CD8-positive, alpha-beta memory T cell (primary cell): ENCODE results near the gene PPT2. TPM values are rescaled to one million over a fixed set of nuclear protein-coding genes. Genes with fewer than 3 reads are reported as not detected.

Experiments
- CTCF ChIA-PET: fragments of 350-600 bp; sonication (Branson Sonifier 250); formaldehyde crosslinking; loops from one replicate; lab custom pipeline; 2021; ENCODE audit warnings: antibody characterized with exemption; lab: Charles Lee
- POLR2A ChIA-PET: fragments of 350-600 bp; sonication (Branson Sonifier 250); formaldehyde crosslinking; loops from one replicate; lab custom pipeline; 2021; ENCODE audit warnings: antibody characterized with exemption; lab: Charles Lee
- DNase-seq, 5 donors: peaks; one replicate each; pipeline versions ENCODE4 v3.0.0 to v3.0.0-alpha.2; 2020 to 2022; ENCODE audit warnings: mixed read lengths in 1 of 5
- H3K27ac ChIP-seq: one replicate; pipeline ENCODE4 v1.7.0; 2013; ENCODE audit warnings: low read depth, mild to moderate bottlenecking, low read length, moderate library complexity
- H3K27me3 ChIP-seq: 2 replicates; pipeline ENCODE4 v1.7.0; 2013; ENCODE audit warnings: low read length, mild to moderate bottlenecking; ENCODE audit not compliant: insufficient read depth, poor library complexity, severe bottlenecking
- H3K36me3 ChIP-seq: 2 replicates; pipeline ENCODE4 v1.7.0; 2013; ENCODE audit warnings: mild to moderate bottlenecking, low read length, moderate library complexity; ENCODE audit not compliant: insufficient read depth
- H3K4me1 ChIP-seq: 2 replicates; pipeline ENCODE4 v1.7.0; 2013; ENCODE audit warnings: mild to moderate bottlenecking, low read length, moderate library complexity; ENCODE audit not compliant: insufficient read depth
- H3K4me3 ChIP-seq: 2 replicates; pipeline ENCODE4 v1.7.0; 2013; ENCODE audit warnings: mild to moderate bottlenecking, low read length
- H3K9me3 ChIP-seq: 2 replicates; pipeline ENCODE4 v1.7.0; 2013; ENCODE audit warnings: mild to moderate bottlenecking, low read length
- H3K27ac Mint-ChIP-seq, 8 donors: one replicate each; pipeline ENCODE4 v1.8.0; 2020 to 2021; ENCODE audit warnings: mixed read lengths in 8 of 8, mild to moderate bottlenecking in 6 of 8, inconsistent platforms in 3 of 8, moderate library complexity in 3 of 8
- H3K27me3 Mint-ChIP-seq, 2 donors: one replicate each; pipeline ENCODE4 v1.8.0; 2020 to 2021; ENCODE audit warnings: mixed read lengths in 2 of 2, mild to moderate bottlenecking in 1 of 2, moderate library complexity in 1 of 2
- H3K36me3 Mint-ChIP-seq, 3 donors: one replicate each; pipeline ENCODE4 v1.8.0; 2020 to 2021; ENCODE audit warnings: mixed read lengths in 3 of 3, inconsistent platforms in 1 of 3, mild to moderate bottlenecking in 1 of 3
- H3K4me1 Mint-ChIP-seq, 3 donors: one replicate each; pipeline ENCODE4 v1.8.0; 2020 to 2021; ENCODE audit warnings: mixed read lengths in 3 of 3, inconsistent platforms in 1 of 3, mild to moderate bottlenecking in 1 of 3
- H3K4me3 Mint-ChIP-seq, 7 donors: one replicate each; pipeline ENCODE4 v1.8.0; 2020 to 2021; ENCODE audit warnings: mixed read lengths in 7 of 7, mild to moderate bottlenecking in 6 of 7, moderate library complexity in 4 of 7, inconsistent platforms in 2 of 7
- H3K9me3 Mint-ChIP-seq, 5 donors: one replicate each; pipeline ENCODE4 v1.8.0; 2020 to 2022; ENCODE audit warnings: mixed read lengths in 5 of 5, mild to moderate bottlenecking in 3 of 5, moderate library complexity in 2 of 5, inconsistent platforms in 1 of 5
- polyA plus RNA-seq: library from polyadenylated mRNA; unstranded; fragments of 300-500 nt; fragmentation: Illumina TruSeq; gene quantifications from one replicate; pipeline ENCODE4 v1.2.3, GENCODE V29; 2021
- total RNA-seq, 2 experiments: library from RNA; stranded (reverse); gene quantifications; one replicate each; pipeline ENCODE4 v1.2.3, GENCODE V29; 2021

Gene PPT2
- total and polyA plus RNA-seq, 3 experiments from 2014 or later: 10.0 to 19.0 (median 18.8) TPM

GRCh38 chr6:32168807-32169591 lies 15.1 kb downstream of the PPT2 start:
- POLR2A ChIA-PET: interaction anchor here (0.5 kb wide), 1 partner anchor 195 kb away, joined by 3 read pairs; no protein-coding TSS in a partner anchor
- CTCF ChIA-PET: no interaction called here
- peaks cover 0 to 59% (median 14%) of the 10 kb centered on the region in 3 donors for H3K36me3 Mint-ChIP-seq

GRCh38 chr6:32170294-32170693 lies 16.4 kb downstream of the PPT2 start:
- Histone ChIP-seq H3K9me3 (no peaks in the 10 kb centered on the region), H3K4me3 (no peak overlapping the region), H3K4me1 (peaks cover 28% of the 10 kb centered on the region), H3K36me3 (peaks cover 16% of the 10 kb centered on the region), H3K27me3 (no peaks in the 10 kb centered on the region), H3K27ac (no peak overlapping the region)
- CTCF ChIA-PET: interaction anchor here (1.0 kb wide), 2 partner anchors 16 to 19 kb away, joined by 3 read pairs; partner anchors contain the start of gene PRRT1
- Mint-ChIP-seq H3K4me3 (no peak overlapping the region), H3K4me1 (peaks cover 22 to 37% (median 29%) of the 10 kb centered on the region in 3 donors), H3K27ac (no peak overlapping the region), H3K27me3 (no peaks in the 10 kb centered on the region), H3K36me3 (peaks cover 0 to 57% (median 14%) of the 10 kb centered on the region in 3 donors), H3K9me3 (no peaks in the 10 kb centered on the region)
- POLR2A ChIA-PET: no interaction called here
- DNase-seq: no peak

More at GRCh38 chr6:32168807-32169591, 15.1 kb downstream of the PPT2 start:
- no peak for DNase-seq
- Histone ChIP-seq H3K4me3 (no peak overlapping the region), H3K27ac (peak overlapping the region; percentile 62), H3K27me3 (no peaks in the 10 kb centered on the region), H3K36me3 (peaks cover 16% of the 10 kb centered on the region), H3K4me1 (peaks cover 15% of the 10 kb centered on the region), H3K9me3 (no peaks in the 10 kb centered on the region)
- Mint-ChIP-seq H3K9me3 (no peaks in the 10 kb centered on the region), H3K4me3 (no peak overlapping the region), H3K27me3 (no peaks in the 10 kb centered on the region), H3K27ac (peak overlapping the region in 1 of 8 donors; percentile 57), H3K4me1 (peaks cover 10 to 24% (median 21%) of the 10 kb centered on the region in 3 donors)

GRCh38 chr6:32171234-32171633 lies 17.3 kb downstream of the PPT2 start:
- no peaks in the 10 kb centered on the region for H3K27me3 ChIP-seq
- Mint-ChIP-seq H3K27ac (peak overlapping the region in 1 of 8 donors; percentile 74), H3K36me3 (peaks cover 0 to 52% (median 15%) of the 10 kb centered on the region in 3 donors), H3K4me1 (peaks cover 28 to 43% (median 35%) of the 10 kb centered on the region in 3 donors), H3K4me3 (peak overlapping the region in 2 of 7 donors; percentile 26 to 64), H3K9me3 (no peaks in the 10 kb centered on the region), H3K27me3 (no peaks in the 10 kb centered on the region)
- H3K27ac ChIP-seq: no peak overlapping the region
- POLR2A ChIA-PET: no interaction called here
- H3K4me1 ChIP-seq: peaks cover 33% of the 10 kb centered on the region
- no peaks in the 10 kb centered on the region for H3K9me3 ChIP-seq
- CTCF ChIA-PET: interaction anchor here (1.0 kb wide), 1 partner anchor 20 kb away, joined by 3 read pairs; the partner anchor contains the start of gene PRRT1
- H3K4me3 ChIP-seq: no peak overlapping the region
- no peak for DNase-seq
- H3K36me3 ChIP-seq: peaks cover 16% of the 10 kb centered on the region

GRCh38 chr6:32173051-32173727 lies 19.2 kb downstream of the PPT2 start:
- peaks cover 41 to 60% (median 53%) of the 10 kb centered on the region in 3 donors for H3K4me1 Mint-ChIP-seq

GRCh38 chr6:32174416-32174815 lies 20.5 kb downstream of the PPT2 start:
- POLR2A ChIA-PET: no interaction called here
- Histone ChIP-seq H3K36me3 (peaks cover 7% of the 10 kb centered on the region), H3K4me1 (peaks cover 51% of the 10 kb centered on the region), H3K4me3 (no peak overlapping the region), H3K27ac (no peak overlapping the region), H3K27me3 (no peaks in the 10 kb centered on the region), H3K9me3 (no peaks in the 10 kb centered on the region)
- Mint-ChIP-seq H3K9me3 (no peaks in the 10 kb centered on the region), H3K36me3 (peaks cover 0 to 35% (median 14%) of the 10 kb centered on the region in 3 donors), H3K4me1 (peaks cover 52 to 71% (median 65%) of the 10 kb centered on the region in 3 donors), H3K27me3 (no peaks in the 10 kb centered on the region), H3K4me3 (peak overlapping the region; percentile 14 to 99 (median 80)), H3K27ac (peak overlapping the region in 6 of 8 donors; percentile 11 to 89 (median 36))
- no peak for DNase-seq
- CTCF ChIA-PET: no interaction called here

More at GRCh38 chr6:32173051-32173727, 19.2 kb downstream of the PPT2 start:
- no peak for DNase-seq
- no peaks in the 10 kb centered on the region for H3K9me3 Mint-ChIP-seq
- peak overlapping the region in 1 of 7 donors; percentile 8 for H3K4me3 Mint-ChIP-seq
- Histone ChIP-seq H3K27me3 (no peaks in the 10 kb centered on the region), H3K9me3 (no peaks in the 10 kb centered on the region), H3K36me3 (peaks cover 16% of the 10 kb centered on the region), H3K4me1 (peaks cover 44% of the 10 kb centered on the region), H3K4me3 (no peak overlapping the region), H3K27ac (no peak overlapping the region)
- no peaks in the 10 kb centered on the region for H3K27me3 Mint-ChIP-seq
- ChIA-PET CTCF (no interaction called here), POLR2A (no interaction called here)
- peak overlapping the region in 6 of 8 donors; percentile 11 to 75 (median 67) for H3K27ac Mint-ChIP-seq
- peaks cover 0 to 36% (median 12%) of the 10 kb centered on the region in 3 donors for H3K36me3 Mint-ChIP-seq

- H3K27me3 Mint-ChIP-seq: no peaks in the 10 kb centered on the region
- H3K4me1 ChIP-seq: peaks cover 60% of the 10 kb centered on the region
- no peaks in the 10 kb centered on the region for H3K9me3 ChIP-seq
- H3K36me3 Mint-ChIP-seq: peaks cover under 1 to 34% (median 10%) of the 10 kb centered on the region in 3 donors
- H3K4me1 Mint-ChIP-seq: peaks cover 58 to 80% (median 74%) of the 10 kb centered on the region in 3 donors
- no peak for DNase-seq
- H3K4me3 ChIP-seq: peak overlapping the region; percentile 75
- H3K9me3 Mint-ChIP-seq: no peaks in the 10 kb centered on the region
- H3K27ac Mint-ChIP-seq: peak overlapping the region; percentile 11 to 94 (median 90)
- peak overlapping the region; percentile 93 for H3K27ac ChIP-seq
- POLR2A ChIA-PET: no interaction called here
- CTCF ChIA-PET: no interaction called here
- no peaks in the 10 kb centered on the region for H3K27me3 ChIP-seq
- no peaks in the 10 kb centered on the region for H3K36me3 ChIP-seq
- H3K4me3 Mint-ChIP-seq: peak overlapping the region; percentile 80 to 99 (median 95)
Observed at GRCh38 chr6:32175322-32175710, 21.4 kb downstream of the PPT2 start.

- H3K27me3 Mint-ChIP-seq: no peaks in the 10 kb centered on the region
- no peaks in the 10 kb centered on the region for H3K9me3 Mint-ChIP-seq
- Histone ChIP-seq H3K27me3 (no peaks in the 10 kb centered on the region), H3K4me1 (peaks cover 64% of the 10 kb centered on the region), H3K4me3 (peak within 1 kb of the TSS; percentile 75), H3K27ac (peak within 1 kb of the TSS; percentile 93), H3K36me3 (no peaks in the 10 kb centered on the region), H3K9me3 (no peaks in the 10 kb centered on the region)
- CTCF ChIA-PET: interaction anchor here (0.7 to 2.5 kb wide), 3 partner anchors 14 to 47 kb away, joined by 3 to 16 read pairs (median 8); partner anchors contain the start of gene PBX2
- peak; percentile 93 to 97 (median 94) for DNase-seq
- peaks cover 63 to 86% (median 80%) of the 10 kb centered on the region in 3 donors for H3K4me1 Mint-ChIP-seq
- H3K36me3 Mint-ChIP-seq: peaks cover 4 to 34% (median 16%) of the 10 kb centered on the region in 3 donors
- peak within 1 kb of the TSS; percentile 92 to 99 (median 98) for H3K27ac Mint-ChIP-seq
- H3K4me3 Mint-ChIP-seq: peak within 1 kb of the TSS; percentile 82 to 99 (median 95)
- POLR2A ChIA-PET: interaction anchor here (0.7 to 4.4 kb wide), 4 partner anchors 14 to 81 kb away, joined by 4 to 20 read pairs (median 5); partner anchors contain the start of gene PBX2
Observed at GRCh38 chr6:32175711-32176475, 22.0 kb downstream of the PPT2 start, which contains the start of gene AGPAT1. AGPAT1 (minus strand) TSS chr6:32176084; CDS start chr6:32171496, 4,588 bp downstream.
